NCI-H2227 treated with DMSO at 0.1 percent for 48 hours (cell line): ENCODE data around the gene GTF2H2.
"Not testable (repeated sequence)": the region's sequence is repeated elsewhere in the genome, so short reads cannot be mapped to it uniquely, and the experiment has no call there.

Experiments
- DNase-seq: peaks from one replicate; lab custom pipeline; 2025; lab: John Stamatoyannopoulos, UW

GTF2H2 gene

DNA sequence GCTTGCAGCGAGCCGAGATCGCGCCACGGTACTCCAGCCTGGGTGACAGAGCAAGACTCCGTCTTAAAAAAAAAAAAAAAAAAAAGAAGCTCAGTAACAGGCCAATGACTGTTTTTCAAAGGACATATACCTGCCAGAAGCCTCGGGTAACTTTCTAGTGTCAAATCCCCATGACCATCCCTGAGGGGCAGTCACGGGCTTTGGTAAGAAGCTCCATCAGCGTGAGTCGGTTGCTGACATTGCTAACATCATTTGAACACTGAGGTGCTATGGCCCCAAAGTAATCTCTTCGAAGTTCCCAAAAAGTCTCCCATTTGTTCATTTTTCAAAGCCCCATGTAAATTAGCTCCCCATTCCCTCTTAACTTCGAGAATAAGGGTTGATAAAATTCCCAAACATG is 53.9 kb downstream of the GTF2H2 start:
- no peak for DNase-seq

DNA sequence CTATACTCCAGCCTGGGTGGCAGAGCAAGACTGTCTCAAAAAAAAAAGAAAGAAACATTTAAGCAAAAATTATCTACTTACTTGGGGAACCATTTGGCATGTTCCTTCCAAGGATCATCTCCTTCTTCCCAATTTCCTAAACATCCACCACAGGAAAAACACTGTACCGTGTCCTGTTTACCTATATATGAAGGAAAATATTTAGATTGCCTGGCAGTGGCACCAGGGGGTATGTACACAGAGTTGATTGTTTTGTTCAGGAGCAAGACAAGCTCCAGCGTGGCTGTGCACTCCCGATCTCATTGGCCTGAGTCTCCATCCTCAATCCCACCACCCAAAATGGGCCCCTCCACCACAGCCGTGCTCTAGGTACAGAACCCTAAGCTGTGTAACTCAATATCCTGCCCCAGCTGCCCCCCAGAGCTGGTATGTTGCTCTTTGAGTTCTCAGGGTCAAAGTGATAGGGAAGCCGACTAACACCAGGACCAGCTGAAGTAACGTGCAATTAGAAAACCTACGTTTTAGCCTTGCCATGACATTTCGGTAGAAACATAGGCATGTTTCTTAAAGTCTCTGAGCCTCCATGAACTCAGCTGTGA is 56.2 kb downstream of the GTF2H2 start:
- DNase-seq = no peak

DNA sequence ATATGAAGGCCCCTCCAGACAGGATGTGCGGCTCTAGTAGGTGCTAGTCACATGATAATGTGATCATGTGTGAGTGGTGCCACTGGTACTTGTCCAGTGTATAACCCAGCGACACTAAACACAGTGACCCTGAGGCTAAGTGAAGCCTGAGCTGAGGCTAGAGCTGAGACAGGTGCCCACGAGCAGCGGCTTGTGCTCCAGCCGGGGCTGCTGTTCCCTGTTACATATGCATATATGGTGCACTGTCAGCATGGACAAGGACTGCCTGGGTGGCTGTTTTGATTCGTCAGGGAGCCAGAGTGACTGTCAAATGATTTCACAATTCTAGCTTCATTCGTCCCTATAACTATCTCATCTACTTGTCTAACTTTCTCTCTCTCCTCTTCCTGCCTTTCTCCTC is 60.5 kb downstream of the GTF2H2 start:
- DNase-seq = not testable (repeated sequence)
